SU-DHL-6 (cell line): ENCODE data around the gene C8A.

ENCODE experiments used
- EZH2phosphoT487 ChIP-seq: fragments of 200-600 bp; sonication (generic), shearing (Covaris generic); conservative IDR thresholded peaks from 2 replicates; pipeline ENCODE4 v1.6.1; 2018; ENCODE audit warnings: mild to moderate bottlenecking, antibody characterized with exemption, low read length, moderate library complexity, mixed read lengths
- TF ChIP-seq, protein P1 (sequence below): fragments of 200-600 bp; sonication (generic); IDR thresholded peaks from one replicate; pipeline ENCODE4 v1.5.1; 2017; ENCODE audit warnings: antibody characterized with exemption, mild to moderate bottlenecking, low read length, moderate library complexity; ENCODE audit not compliant: insufficient read depth, poor library complexity, severe bottlenecking

DNA sequence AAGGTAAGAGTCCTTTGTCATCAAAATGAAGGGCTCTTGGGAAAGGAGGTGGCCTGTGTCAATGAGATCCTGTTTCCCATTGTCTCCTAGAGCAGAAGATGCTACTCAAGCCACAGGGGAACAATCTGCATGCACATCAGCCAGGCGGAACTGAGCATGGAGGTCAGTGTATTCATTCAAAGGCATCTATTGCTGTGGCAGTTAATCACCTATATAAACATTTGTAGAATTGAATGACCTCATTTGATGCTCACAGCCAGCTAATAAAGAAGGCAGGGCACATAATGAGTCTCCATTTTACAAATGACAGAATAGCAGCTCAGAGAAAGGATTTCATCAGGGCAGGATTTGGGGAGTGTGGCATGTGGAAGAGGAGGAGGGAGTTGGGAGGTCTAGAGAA, 29.7 kb upstream of the C8A start:
- TF ChIP-seq, protein P1, sequence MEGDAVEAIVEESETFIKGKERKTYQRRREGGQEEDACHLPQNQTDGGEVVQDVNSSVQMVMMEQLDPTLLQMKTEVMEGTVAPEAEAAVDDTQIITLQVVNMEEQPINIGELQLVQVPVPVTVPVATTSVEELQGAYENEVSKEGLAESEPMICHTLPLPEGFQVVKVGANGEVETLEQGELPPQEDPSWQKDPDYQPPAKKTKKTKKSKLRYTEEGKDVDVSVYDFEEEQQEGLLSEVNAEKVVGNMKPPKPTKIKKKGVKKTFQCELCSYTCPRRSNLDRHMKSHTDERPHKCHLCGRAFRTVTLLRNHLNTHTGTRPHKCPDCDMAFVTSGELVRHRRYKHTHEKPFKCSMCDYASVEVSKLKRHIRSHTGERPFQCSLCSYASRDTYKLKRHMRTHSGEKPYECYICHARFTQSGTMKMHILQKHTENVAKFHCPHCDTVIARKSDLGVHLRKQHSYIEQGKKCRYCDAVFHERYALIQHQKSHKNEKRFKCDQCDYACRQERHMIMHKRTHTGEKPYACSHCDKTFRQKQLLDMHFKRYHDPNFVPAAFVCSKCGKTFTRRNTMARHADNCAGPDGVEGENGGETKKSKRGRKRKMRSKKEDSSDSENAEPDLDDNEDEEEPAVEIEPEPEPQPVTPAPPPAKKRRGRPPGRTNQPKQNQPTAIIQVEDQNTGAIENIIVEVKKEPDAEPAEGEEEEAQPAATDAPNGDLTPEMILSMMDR: no peak
- TF ChIP-seq EZH2phosphoT487: no peak
